ENCODE data around the gene SH3RF2.
A peak's percentile ranks its signal among the peaks of the same experiment; 100 is the strongest.
"Not testable (repeated sequence)": the region's sequence is repeated elsewhere in the genome, so short reads cannot be mapped to it uniquely, and the experiment has no call there.

Gene SH3RF2

DNA sequence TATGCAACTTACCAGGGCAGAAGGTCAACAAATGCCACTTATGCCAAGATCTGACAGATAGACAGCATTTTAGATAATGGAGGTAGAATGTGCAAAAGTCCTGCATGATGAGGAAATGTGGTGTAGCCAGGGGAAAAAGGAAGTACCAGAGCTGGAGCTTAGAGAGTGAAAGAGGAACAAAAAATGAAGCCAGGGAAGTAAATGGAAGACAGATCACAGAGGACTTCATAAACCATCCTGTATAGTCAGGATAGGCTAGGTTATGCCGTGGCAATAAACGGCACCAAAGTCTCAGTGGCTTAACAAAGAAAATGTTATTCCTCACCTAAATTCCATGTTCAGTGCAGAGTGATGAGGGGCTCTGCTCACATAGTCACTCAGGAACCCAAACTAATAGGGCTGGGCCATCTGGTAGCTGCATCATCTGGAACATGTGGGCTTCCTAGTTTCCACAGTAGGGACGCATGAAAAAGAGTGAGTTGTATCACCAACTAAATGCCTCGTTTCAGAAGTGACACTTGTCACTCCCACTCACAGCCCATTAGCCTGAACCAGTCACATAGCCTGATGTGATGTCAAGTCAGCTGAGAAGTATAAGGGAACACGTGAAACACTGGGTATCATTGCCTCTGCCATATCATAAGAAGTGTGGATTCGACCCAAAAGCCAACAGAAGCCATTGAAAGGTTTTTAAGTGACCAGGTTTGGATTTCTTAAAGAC is 70.3 kb downstream of the SH3RF2 start:
- H3K27me3 ChIP-seq = no peaks in the 10 kb centered on the region
- H3K27ac ChIP-seq = peak overlapping the region; percentile 53
- peaks cover 6 to 13% of the 10 kb centered on the region in 2 experiments for H3K4me1 ChIP-seq (ENCODE audit: control insufficient read depth in 1 of 2, insufficient read depth in 1 of 2, low read depth in 1 of 2, low read length in 1 of 2)
- no peaks in the 10 kb centered on the region for H3K36me3 ChIP-seq
- no peak overlapping the region for H3K4me3 ChIP-seq (ENCODE audit: low read depth in 1 of 2, low read length in 1 of 2)
- TF ChIP-seq, protein P1, sequence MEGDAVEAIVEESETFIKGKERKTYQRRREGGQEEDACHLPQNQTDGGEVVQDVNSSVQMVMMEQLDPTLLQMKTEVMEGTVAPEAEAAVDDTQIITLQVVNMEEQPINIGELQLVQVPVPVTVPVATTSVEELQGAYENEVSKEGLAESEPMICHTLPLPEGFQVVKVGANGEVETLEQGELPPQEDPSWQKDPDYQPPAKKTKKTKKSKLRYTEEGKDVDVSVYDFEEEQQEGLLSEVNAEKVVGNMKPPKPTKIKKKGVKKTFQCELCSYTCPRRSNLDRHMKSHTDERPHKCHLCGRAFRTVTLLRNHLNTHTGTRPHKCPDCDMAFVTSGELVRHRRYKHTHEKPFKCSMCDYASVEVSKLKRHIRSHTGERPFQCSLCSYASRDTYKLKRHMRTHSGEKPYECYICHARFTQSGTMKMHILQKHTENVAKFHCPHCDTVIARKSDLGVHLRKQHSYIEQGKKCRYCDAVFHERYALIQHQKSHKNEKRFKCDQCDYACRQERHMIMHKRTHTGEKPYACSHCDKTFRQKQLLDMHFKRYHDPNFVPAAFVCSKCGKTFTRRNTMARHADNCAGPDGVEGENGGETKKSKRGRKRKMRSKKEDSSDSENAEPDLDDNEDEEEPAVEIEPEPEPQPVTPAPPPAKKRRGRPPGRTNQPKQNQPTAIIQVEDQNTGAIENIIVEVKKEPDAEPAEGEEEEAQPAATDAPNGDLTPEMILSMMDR (IDR thresholded peaks at IDR 0.05) = no peak
- H3K9me3 ChIP-seq = no peaks in the 10 kb centered on the region

DNA sequence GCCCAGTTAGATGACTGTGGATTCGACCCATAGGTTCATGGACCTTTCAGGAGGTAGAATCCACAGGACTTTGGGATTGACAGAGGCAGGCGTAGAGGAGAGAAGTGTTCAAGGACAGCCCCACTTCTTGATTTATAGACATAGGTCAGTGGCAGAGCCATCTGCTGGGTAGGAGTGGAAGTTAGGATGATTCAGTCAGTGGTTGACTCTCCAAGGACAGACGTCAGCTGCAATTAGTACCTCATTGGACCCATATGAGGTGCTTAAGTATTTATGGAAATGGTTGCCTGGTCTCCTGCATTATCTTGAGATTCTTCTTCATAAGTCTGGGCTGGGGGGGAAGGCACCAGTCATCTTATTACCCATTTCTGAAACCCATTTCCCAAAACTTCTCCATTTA is 70.9 kb downstream of the SH3RF2 start:
- no peaks in the 10 kb centered on the region for H3K9me3 ChIP-seq
- TF ChIP-seq, protein P1 (IDR thresholded peaks at IDR 0.05) = no peak

DNA sequence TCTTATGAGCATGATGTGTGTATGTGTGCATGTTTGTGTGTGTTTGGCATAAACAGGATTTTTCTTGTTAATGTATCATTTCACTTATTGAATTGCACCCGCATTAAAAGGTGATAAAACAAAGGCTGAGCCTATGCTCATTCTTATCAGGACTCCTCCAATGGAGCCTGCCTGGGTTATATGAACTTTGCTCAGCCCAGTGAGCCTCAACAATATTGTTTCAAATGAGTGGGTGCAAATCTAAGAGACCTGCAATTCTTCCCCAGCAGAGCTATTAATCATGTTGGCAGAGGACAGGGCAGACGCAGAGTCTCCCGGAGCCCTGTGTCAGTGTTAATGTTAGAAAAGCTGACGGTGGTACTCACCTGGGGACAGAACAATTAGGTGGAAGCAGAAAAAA is 71.6 kb downstream of the SH3RF2 start:
- peaks cover 6 to 13% of the 10 kb centered on the region in 2 experiments for H3K4me1 ChIP-seq (ENCODE audit: control insufficient read depth in 1 of 2, insufficient read depth in 1 of 2, low read depth in 1 of 2, low read length in 1 of 2)
- no peaks in the 10 kb centered on the region for H3K9me3 ChIP-seq
- H3K27me3 ChIP-seq = no peaks in the 10 kb centered on the region
- no peak overlapping the region for H3K4me3 ChIP-seq (ENCODE audit: low read depth in 1 of 2, low read length in 1 of 2)
- no peak overlapping the region for H3K27ac ChIP-seq
- H3K36me3 ChIP-seq = no peaks in the 10 kb centered on the region
- TF ChIP-seq, protein P1 (IDR thresholded peaks at IDR 0.05) = no peak

More for the DNA sequence above, 70.9 kb downstream of the SH3RF2 start:
- H3K27ac ChIP-seq = peak overlapping the region; percentile 53
- no peaks in the 10 kb centered on the region for H3K36me3 ChIP-seq
- no peaks in the 10 kb centered on the region for H3K27me3 ChIP-seq
- H3K4me1 ChIP-seq (ENCODE audit: control insufficient read depth in 1 of 2, insufficient read depth in 1 of 2, low read depth in 1 of 2, low read length in 1 of 2) = peaks cover 6 to 13% of the 10 kb centered on the region in 2 experiments
- H3K4me3 ChIP-seq (ENCODE audit: low read depth in 1 of 2, low read length in 1 of 2) = no peak overlapping the region

DNA sequence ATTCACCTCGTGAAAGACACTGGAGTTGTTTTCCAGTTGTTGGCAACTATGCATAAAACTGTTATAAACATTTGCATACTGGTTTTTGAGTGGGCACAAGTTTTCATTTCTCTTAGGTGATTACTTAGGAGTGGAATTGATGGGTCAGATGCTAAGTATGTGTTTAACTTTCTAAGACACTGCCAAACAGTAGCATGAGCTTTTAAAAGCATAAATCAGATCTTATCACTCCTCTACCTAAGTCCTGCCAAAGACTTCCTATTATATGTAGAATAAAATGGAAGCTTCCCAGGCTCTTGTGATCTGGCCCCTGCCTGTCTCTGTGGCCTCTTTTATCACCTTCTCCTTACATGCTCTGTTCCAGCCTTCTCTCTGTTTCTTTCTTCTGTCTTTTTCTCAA is 72.6 kb downstream of the SH3RF2 start:
- Histone ChIP-seq H3K4me3 (ENCODE audit: low read depth in 1 of 2, low read length in 1 of 2) (no peak overlapping the region), H3K27me3 (no peaks in the 10 kb centered on the region), H3K36me3 (no peaks in the 10 kb centered on the region), H3K9me3 (no peaks in the 10 kb centered on the region), H3K4me1 (ENCODE audit: control insufficient read depth in 1 of 2, insufficient read depth in 1 of 2, low read depth in 1 of 2, low read length in 1 of 2) (peaks cover 6 to 13% of the 10 kb centered on the region in 2 experiments), H3K27ac (no peak overlapping the region)
- TF ChIP-seq, protein P1 (IDR thresholded peaks at IDR 0.05) = no peak

DNA sequence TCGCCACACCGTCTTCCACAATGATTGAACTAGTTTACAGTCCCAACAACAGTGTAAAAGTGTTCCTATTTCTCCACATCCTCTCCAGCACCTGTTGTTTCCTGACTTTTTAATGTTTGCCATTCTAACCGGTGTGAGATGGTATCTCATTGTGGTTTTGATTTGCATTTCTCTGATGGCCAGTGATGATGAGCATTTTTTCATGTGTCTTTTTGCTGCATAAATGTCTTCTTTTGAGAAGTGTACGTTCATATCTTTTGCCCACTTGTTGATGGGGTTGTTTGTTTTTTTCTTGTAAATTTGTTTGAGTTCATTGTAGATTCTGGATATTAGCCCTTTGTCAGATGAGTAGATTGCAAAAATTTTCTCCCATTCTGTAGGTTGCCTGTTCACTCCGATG is 74.1 kb downstream of the SH3RF2 start:
- not testable (repeated sequence) for H3K27ac ChIP-seq; H3K4me3 ChIP-seq (ENCODE audit: low read depth in 1 of 2, low read length in 1 of 2); H3K36me3 ChIP-seq; H3K27me3 ChIP-seq; H3K9me3 ChIP-seq
- peaks cover 6 to 13% of the 10 kb centered on the region in 2 experiments for H3K4me1 ChIP-seq (ENCODE audit: control insufficient read depth in 1 of 2, insufficient read depth in 1 of 2, low read depth in 1 of 2, low read length in 1 of 2)

DNA sequence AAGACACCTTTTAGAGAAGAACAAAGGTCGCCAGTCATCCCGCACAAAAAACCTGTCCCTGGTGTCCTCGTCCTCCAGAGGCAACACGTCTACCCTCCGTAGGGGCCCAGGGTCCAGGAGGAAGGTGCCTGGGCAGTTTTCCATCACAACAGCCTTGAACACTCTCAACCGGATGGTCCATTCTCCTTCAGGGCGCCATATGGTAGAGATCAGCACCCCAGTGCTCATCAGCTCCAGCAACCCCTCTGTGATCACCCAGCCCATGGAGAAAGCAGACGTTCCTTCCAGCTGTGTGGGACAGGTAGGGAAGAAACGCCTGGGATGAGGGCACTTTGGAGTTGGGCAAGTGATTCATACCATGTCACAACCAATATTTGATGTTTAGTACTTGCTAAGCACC is 77.4 kb downstream of the SH3RF2 start:
- TF ChIP-seq, protein P1 (IDR thresholded peaks at IDR 0.05) = no peak
- H3K9me3 ChIP-seq = no peaks in the 10 kb centered on the region
- no peak overlapping the region for H3K27ac ChIP-seq
- no peaks in the 10 kb centered on the region for H3K4me1 ChIP-seq (ENCODE audit: control insufficient read depth in 1 of 2, insufficient read depth in 1 of 2, low read depth in 1 of 2, low read length in 1 of 2)
- H3K36me3 ChIP-seq = no peaks in the 10 kb centered on the region
- no peaks in the 10 kb centered on the region for H3K27me3 ChIP-seq
- H3K4me3 ChIP-seq (ENCODE audit: low read depth in 1 of 2, low read length in 1 of 2) = no peak overlapping the region
